K562 (cell line): Measurements from ENCODE around the gene RASGEF1C. TPM values are rescaled to one million over a fixed set of nuclear protein-coding genes. Genes with fewer than 3 reads are reported as not detected.

Experiments
- ATAC-seq: fragments of 200-7000 bp; cut with Tn5 transposase; 3 replicates; pipeline ENCODE4 v1.9.1; 2020; ENCODE audit warnings: moderate library complexity
- BruUV-seq: library from RNA; stranded (reverse); fragments of 400-500 nt; replicated peaks from 2 replicates; lab custom pipeline; 2021; lab: Mats Ljungman, UMichigan
- CTCF ChIA-PET: fragments of 300-600 bp; formaldehyde crosslinking; extraction: SDS; loops from one replicate; lab custom pipeline; 2021; ENCODE audit warnings: low intra/inter-chr PET ratio; lab: Yijun Ruan, JAX
- POLR2A ChIA-PET: fragments of 300-600, 350-650 bp; sonication (Branson Sonifier 250); formaldehyde crosslinking; extraction: SDS; loops from one replicate; lab custom pipeline; 2021; ENCODE audit warnings: antibody characterized with exemption, inconsistent platforms; lab: Yijun Ruan, JAX
- DNase-seq, 4 experiments: peaks; one replicate each; pipeline versions ENCODE4 v3.0.0 to v3.0.0-alpha.2; 2011 to 2018; ENCODE audit warnings: low spot score in 3 of 4, mixed read lengths in 3 of 4; ENCODE audit errors: extremely low read depth in 1 of 4
- FAIRE-seq: peaks from 2 replicates; lab custom pipeline; 2011; peaks lifted over from hg19 to GRCh38; lab: Jason Lieb, UNC
- H2AFZ ChIP-seq: 2 replicates; pipeline ENCODE4 v1.6.0; 2011; ENCODE audit warnings: low read depth, low read length, control low read depth, inconsistent platforms
- H3K27ac ChIP-seq: fragments of 200-600 bp; 3 replicates; pipeline ENCODE4 v1.8.0; 2011; ENCODE audit warnings: low read depth, mild to moderate bottlenecking, control low read depth, inconsistent platforms, low read length, moderate library complexity, mixed read lengths; ENCODE audit errors: extremely low read depth
- H3K27me3 ChIP-seq, 2 experiments: fragments of 300-600 bp in 1 of 2; 2 replicates in 1 of 2; 3 replicates in 1 of 2; pipeline versions ENCODE4 v1.6.0 to v1.8.0; 2011; ENCODE audit warnings: inconsistent platforms in 2 of 2, low read length in 2 of 2, mild to moderate bottlenecking in 1 of 2, mixed read lengths in 1 of 2, moderate library complexity in 1 of 2; ENCODE audit not compliant: control insufficient read depth in 2 of 2, insufficient read depth in 2 of 2
- H3K36me3 ChIP-seq: fragments of 300-600 bp; 3 replicates; pipeline ENCODE4 v1.8.0; 2011; ENCODE audit warnings: mild to moderate bottlenecking, low read length, inconsistent platforms; ENCODE audit not compliant: control insufficient read depth, insufficient read depth
- H3K4me1 ChIP-seq, 2 experiments: fragments of 200-600 bp in 1 of 2; replicated peaks in 1 of 2; 2 replicates in 1 of 2; 3 replicates in 1 of 2; pipeline versions ENCODE4 v1.5.1 to v1.8.0; 2011; ENCODE audit warnings: inconsistent platforms in 2 of 2, low read length in 2 of 2, mild to moderate bottlenecking in 1 of 2, mixed read lengths in 1 of 2, moderate library complexity in 1 of 2; ENCODE audit not compliant: control insufficient read depth in 2 of 2, insufficient read depth in 2 of 2
- H3K4me2 ChIP-seq: 2 replicates; pipeline ENCODE4 v1.6.1; 2011; ENCODE audit warnings: low read length, control low read depth, inconsistent platforms, mixed read lengths; ENCODE audit not compliant: insufficient read depth
- H3K4me3 ChIP-seq: fragments of 200-600 bp; sonication (generic), shearing (Covaris generic); 2 replicates; pipeline ENCODE4 v1.5.1; 2016; ENCODE audit warnings: control low read depth, inconsistent platforms
- H3K79me2 ChIP-seq: fragments of 200-600 bp; 3 replicates; pipeline ENCODE4 v1.8.0; 2011; ENCODE audit warnings: low read length, inconsistent platforms; ENCODE audit not compliant: control insufficient read depth, insufficient read depth
- H3K9ac ChIP-seq, 2 experiments: 2 replicates each; pipeline versions ENCODE4 v1.6.0 to v1.6.1; 2011; ENCODE audit warnings: low read depth in 2 of 2, low read length in 2 of 2, control low read depth in 1 of 2, inconsistent platforms in 1 of 2, mild to moderate bottlenecking in 1 of 2, mixed read lengths in 1 of 2; ENCODE audit not compliant: insufficient read depth in 1 of 2
- H3K9me1 ChIP-seq: one replicate; pipeline ENCODE4 v1.6.0; 2011; ENCODE audit warnings: inconsistent platforms, mild to moderate bottlenecking, low read length, moderate library complexity; ENCODE audit not compliant: control insufficient read depth, insufficient read depth
- H3K9me3 ChIP-seq: replicated peaks from 2 replicates; pipeline ENCODE4 v1.5.1; 2011; ENCODE audit warnings: low read depth, low read length, inconsistent platforms; ENCODE audit not compliant: control insufficient read depth, insufficient read depth
- H4K20me1 ChIP-seq: replicated peaks from 2 replicates; pipeline ENCODE4 v1.6.1; 2011; ENCODE audit warnings: low read length, inconsistent platforms, mixed read lengths; ENCODE audit not compliant: control insufficient read depth, insufficient read depth
- ADNP ChIP-seq: fragments of 200-800 bp; sonication (Bioruptor generic); IDR thresholded peaks from 2 replicates; pipeline ENCODE4 v1.6.1; 2016; ENCODE audit warnings: missing genetic modification characterization, missing compliant biosample characterization
- ETV6 ChIP-seq, 3 experiments: fragments of 150-350 bp in 1 of 3; sonication (generic) in 1 of 3; formaldehyde crosslinking in 1 of 3; IDR thresholded peaks; 2 replicates each; pipeline versions ENCODE4 v1.6.1 to v1.8.0; 2014 to 2022; ENCODE audit warnings: borderline replicate concordance in 2 of 3, low read depth in 2 of 3, antibody characterized with exemption in 1 of 3, low read length in 1 of 3, mild to moderate bottlenecking in 1 of 3, missing genetic modification reagents in 1 of 3
- GATA2 ChIP-seq: sonication (generic); formaldehyde crosslinking; IDR thresholded peaks from 2 replicates; pipeline ENCODE4 v1.4.0; 2020; ENCODE audit warnings: mild to moderate bottlenecking, missing genetic modification reagents
- HDAC3 ChIP-seq: fragments of 450-650 bp; IDR thresholded peaks from 2 replicates; pipeline ENCODE4 v1.6.1; 2018; ENCODE audit warnings: borderline replicate concordance, mild to moderate bottlenecking, moderate library complexity; ENCODE audit not compliant: partially characterized antibody
- HNRNPL ChIP-seq: fragments of 200-400 bp; formaldehyde crosslinking; IDR thresholded peaks from 2 replicates; pipeline ENCODE4 v1.6.1; 2017; ENCODE audit warnings: low read depth, mild to moderate bottlenecking, low read length
- KLF1 ChIP-seq: fragments of 450-650 bp; IDR thresholded peaks from 2 replicates; pipeline ENCODE4 v1.6.1; 2016; ENCODE audit warnings: missing genetic modification characterization, missing compliant biosample characterization
- SRSF3 ChIP-seq: fragments of 200-400 bp; formaldehyde crosslinking; IDR thresholded peaks from 2 replicates; pipeline ENCODE4 v1.6.1; 2016; ENCODE audit warnings: mild to moderate bottlenecking, low read length, moderate library complexity; ENCODE audit not compliant: insufficient read depth
- ZNF212 ChIP-seq: fragments of 450-650 bp; formaldehyde crosslinking; IDR thresholded peaks from 2 replicates; pipeline ENCODE4 v1.4.0; 2020; ENCODE audit warnings: mild to moderate bottlenecking
- ZNF354B ChIP-seq: fragments of 250-450 bp; sonication (Bioruptor Pico); IDR thresholded peaks from 2 replicates; pipeline ENCODE4 v1.4.0; 2020
- ZNF551 ChIP-seq: fragments of 250-450 bp; sonication (Bioruptor Pico); IDR thresholded peaks from 2 replicates; pipeline ENCODE4 v1.5.0; 2021; ENCODE audit warnings: mild to moderate bottlenecking, moderate library complexity
- ZNF764 ChIP-seq: fragments of 250-450 bp; sonication (Bioruptor Pico); IDR thresholded peaks from 2 replicates; pipeline ENCODE4 v1.4.0; 2020; ENCODE audit warnings: low read depth, mild to moderate bottlenecking, moderate library complexity
- WGBS: fragments of 100-300 bp; shearing (Covaris generic); methylation state at CpG from one replicate; pipeline ENCODE4 v1.1.6; 2016; ENCODE audit warnings: low coverage, mixed read lengths; ENCODE audit not compliant: insufficient coverage; ENCODE audit errors: missing lambda C conversion rate; 5-methylcytosine and 5-hydroxymethylcytosine counted together
- in situ Hi-C: fragments of 300-500 bp; cut with MboI; formaldehyde crosslinking; loops from 4 replicates; pipeline ENCODE4 v1.15.0; 2018; ENCODE audit warnings: inconsistent platforms, mixed read lengths
- intact Hi-C: fragments of 100-400 bp; cut with micrococcal nuclease; formaldehyde crosslinking; loops from 2 replicates; pipeline ENCODE4 v1.14.2; 2022
- polyA plus RNA-seq, 8 experiments: library from polyadenylated mRNA; depleted of rRNA in 4 of 8; stranded (reverse) in 5 of 8; unstranded in 3 of 8; fragments of >200 nt; fragmentation: Nextera tagmentation in 2 of 8; fragmentation: Illumina TruSeq in 1 of 8; extraction: Ambion mirVana in 2 of 8; extraction: Trizol in 1 of 8; gene quantifications; 2 replicates each; pipeline versions ENCODE4 v1.2.1 to v1.2.3, GENCODE V29; 2011 to 2014; ENCODE audit warnings: inconsistent platforms in 1 of 8, missing spikeins in 1 of 8
- total RNA-seq, 7 experiments: library from RNA; depleted of rRNA in 6 of 7; stranded (reverse); fragments of >200 nt in 6 of 7; fragmentation: Illumina TruSeq in 2 of 7; extraction: Trizol in 2 of 7; gene quantifications; 2 replicates each; pipeline versions ENCODE4 v1.2.1 to v1.2.3, GENCODE V29; 2011 to 2021; ENCODE audit warnings: low replicate concordance in 1 of 7
- TF ChIP-seq, protein P1 (sequence below): IDR thresholded peaks from 2 replicates; pipeline ENCODE4 v1.6.1; 2016; ENCODE audit warnings: missing genetic modification characterization, missing compliant biosample characterization
- TF ChIP-seq, protein P2 (sequence below): fragments of 450-650 bp; IDR thresholded peaks from 2 replicates; pipeline ENCODE4 v1.6.1; 2014; ENCODE audit warnings: low read depth, mild to moderate bottlenecking, moderate library complexity, borderline replicate concordance

RASGEF1C gene
- total and polyA plus RNA-seq, 9 of the 15 experiments (the other 6 are each of a cell fraction or from before 2014, with no cell fraction given), result 0.04 to 1.1 (median 0.21) TPM; not detected in 4

DNA sequence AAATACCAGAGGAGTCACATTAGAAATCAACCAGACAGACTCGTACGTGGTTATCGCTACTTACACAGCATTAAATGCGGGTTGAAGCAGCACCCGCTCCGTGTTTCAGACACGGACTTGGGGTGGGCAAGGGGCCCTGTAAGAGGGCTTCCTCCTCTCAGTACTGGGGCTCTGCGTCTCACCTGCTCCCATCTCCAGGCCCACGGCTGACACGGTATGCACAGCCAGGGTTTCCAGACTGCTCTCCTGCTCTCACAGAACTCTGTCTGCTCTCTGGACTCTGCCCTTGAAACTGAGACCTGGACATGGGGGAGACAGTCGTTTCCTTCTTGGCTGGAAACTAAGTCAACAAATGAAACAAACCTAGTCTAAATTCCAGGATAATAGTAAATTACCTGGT lies 24.7 kb upstream of the RASGEF1C start:
- H3K36me3 ChIP-seq, result peaks cover 33% of the 10 kb centered on the region; the same call in 2 of the 3 replicates
- no peak overlapping the region for H3K27ac ChIP-seq
- no peak for TF ChIP-seq ADNP (tag)
- no peak for TF ChIP-seq HNRNPL
- TF ChIP-seq ETV6 (IDR thresholded peaks at IDR 0.05; ENCODE audit: borderline replicate concordance in 1 of 2, low read depth in 2 of 2, low read length in 1 of 2), result no peak
- no peak for TF ChIP-seq ETV6 (CRISPR knock-in tag; IDR thresholded peaks at IDR 0.05; ENCODE audit: borderline replicate concordance)
- TF ChIP-seq ZNF212 (CRISPR knock-in tag), result no peak
- no peak for TF ChIP-seq ZNF551 (CRISPR knock-in tag)
- no peak for TF ChIP-seq HDAC3
- TF ChIP-seq, protein P1, sequence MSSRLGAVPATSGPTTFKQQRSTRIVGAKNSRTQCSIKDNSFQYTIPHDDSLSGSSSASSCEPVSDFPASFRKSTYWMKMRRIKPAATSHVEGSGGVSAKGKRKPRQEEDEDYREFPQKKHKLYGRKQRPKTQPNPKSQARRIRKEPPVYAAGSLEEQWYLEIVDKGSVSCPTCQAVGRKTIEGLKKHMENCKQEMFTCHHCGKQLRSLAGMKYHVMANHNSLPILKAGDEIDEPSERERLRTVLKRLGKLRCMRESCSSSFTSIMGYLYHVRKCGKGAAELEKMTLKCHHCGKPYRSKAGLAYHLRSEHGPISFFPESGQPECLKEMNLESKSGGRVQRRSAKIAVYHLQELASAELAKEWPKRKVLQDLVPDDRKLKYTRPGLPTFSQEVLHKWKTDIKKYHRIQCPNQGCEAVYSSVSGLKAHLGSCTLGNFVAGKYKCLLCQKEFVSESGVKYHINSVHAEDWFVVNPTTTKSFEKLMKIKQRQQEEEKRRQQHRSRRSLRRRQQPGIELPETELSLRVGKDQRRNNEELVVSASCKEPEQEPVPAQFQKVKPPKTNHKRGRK (tag), result no peak
- TF ChIP-seq ZNF764 (CRISPR knock-in tag), result no peak
- no peak for TF ChIP-seq KLF1 (tag)
- no peak for TF ChIP-seq SRSF3
- TF ChIP-seq, protein P2, sequence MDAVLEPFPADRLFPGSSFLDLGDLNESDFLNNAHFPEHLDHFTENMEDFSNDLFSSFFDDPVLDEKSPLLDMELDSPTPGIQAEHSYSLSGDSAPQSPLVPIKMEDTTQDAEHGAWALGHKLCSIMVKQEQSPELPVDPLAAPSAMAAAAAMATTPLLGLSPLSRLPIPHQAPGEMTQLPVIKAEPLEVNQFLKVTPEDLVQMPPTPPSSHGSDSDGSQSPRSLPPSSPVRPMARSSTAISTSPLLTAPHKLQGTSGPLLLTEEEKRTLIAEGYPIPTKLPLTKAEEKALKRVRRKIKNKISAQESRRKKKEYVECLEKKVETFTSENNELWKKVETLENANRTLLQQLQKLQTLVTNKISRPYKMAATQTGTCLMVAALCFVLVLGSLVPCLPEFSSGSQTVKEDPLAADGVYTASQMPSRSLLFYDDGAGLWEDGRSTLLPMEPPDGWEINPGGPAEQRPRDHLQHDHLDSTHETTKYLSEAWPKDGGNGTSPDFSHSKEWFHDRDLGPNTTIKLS, result no peak
- TF ChIP-seq ZNF354B (CRISPR knock-in tag), result no peak
- TF ChIP-seq GATA2 (CRISPR knock-in tag), result no peak
- H4K20me1 ChIP-seq, result no peaks in the 10 kb centered on the region
- no TSS peak for BruUV-seq
- no peaks in the 10 kb centered on the region for H3K79me2 ChIP-seq
- H3K9ac ChIP-seq, result no peak overlapping the region
- no peak for DNase-seq
- no peaks in the 10 kb centered on the region for H3K27me3 ChIP-seq
- no peak for ATAC-seq
- ChIA-PET CTCF (no interaction called here), POLR2A (interaction anchor here (0.7 kb wide), 1 partner anchor 11 kb away, joined by 3 read pairs; no protein-coding TSS in a partner anchor)
- no peak overlapping the region for H3K4me2 ChIP-seq
- no peak for FAIRE-seq
- WGBS, result 88% methylated on average over 10 of the region's 11 CpGs
- no peaks in the 10 kb centered on the region for H3K9me1 ChIP-seq
- intact Hi-C loops (no loop called here), in situ Hi-C loops (no loop called here)
- H2AFZ ChIP-seq, result no peak overlapping the region
- H3K9me3 ChIP-seq, result no peaks in the 10 kb centered on the region
- no peaks in the 10 kb centered on the region for H3K4me1 ChIP-seq
- no peak overlapping the region for H3K4me3 ChIP-seq
